DND-41 (cell line): Measurements from ENCODE around the gene MIPEP.

Experiments
- CTCF ChIP-seq: IDR thresholded peaks from 2 replicates; pipeline ENCODE4 v1.5.1; 2012; ENCODE audit warnings: borderline replicate concordance, low read length, moderate library complexity, mild to moderate bottlenecking; ENCODE audit not compliant: poor library complexity, severe bottlenecking; ENCODE audit errors: extremely low read depth
- EZH2 ChIP-seq: IDR thresholded peaks from 3 replicates; pipeline ENCODE4 v1.6.1; 2012; ENCODE audit warnings: borderline replicate concordance, low read depth, mild to moderate bottlenecking, moderate library complexity, low read length, inconsistent platforms; ENCODE audit not compliant: severe bottlenecking

GRCh38 chr13:23902975-23903905 is 14.0 kb upstream of the MIPEP start:
- TF ChIP-seq CTCF (no peak), EZH2 (no peak)
